Stimulated activated naive B cell treated with anti-CD40 and anti-IgM and Interleukin-4, amounts not matched to agents 10 μg/mL and 1 μg/mL and 100 μg/mL, for 72 hours (primary cell): ENCODE results near the gene NOC2L.
"Not testable (repeated sequence)": the region's sequence is repeated elsewhere in the genome, so short reads cannot be mapped to it uniquely, and the experiment has no call there.

Source experiments
- ATAC-seq, 2 donors: fragments of 150-1000 bp; cut with Tn5 transposase; replicated peaks; 2 replicates each; pipeline ENCODE4 v1.10.0; 2021; ENCODE audit warnings: moderate library complexity in 1 of 2
- DNase-seq: peaks from one replicate; pipeline ENCODE4 v3.0.0; 2021
- H3K27ac Mint-ChIP-seq: one replicate; pipeline ENCODE4 v1.8.0; 2022; ENCODE audit warnings: mild to moderate bottlenecking, mixed read lengths
- H3K27me3 Mint-ChIP-seq, 2 donors: one replicate each; pipeline ENCODE4 v1.8.0; 2022; ENCODE audit warnings: mixed read lengths in 2 of 2
- H3K36me3 Mint-ChIP-seq, 2 donors: one replicate each; pipeline ENCODE4 v1.8.0; 2022; ENCODE audit warnings: mixed read lengths in 2 of 2, mild to moderate bottlenecking in 1 of 2
- H3K4me1 Mint-ChIP-seq, 2 donors: one replicate each; pipeline ENCODE4 v1.8.0; 2022; ENCODE audit warnings: mixed read lengths in 2 of 2, mild to moderate bottlenecking in 1 of 2
- H3K4me3 Mint-ChIP-seq, 2 donors: one replicate each; pipeline ENCODE4 v1.8.0; 2022; ENCODE audit warnings: mild to moderate bottlenecking in 2 of 2, mixed read lengths in 2 of 2, moderate library complexity in 1 of 2
- H3K9me3 Mint-ChIP-seq, 2 donors: one replicate each; pipeline ENCODE4 v1.8.0; 2022; ENCODE audit warnings: mixed read lengths in 2 of 2, mild to moderate bottlenecking in 1 of 2

NOC2L gene

GRCh38 chr1:952201-952600, 6.9 kb downstream of the NOC2L start:
- ATAC-seq (no peak), DNase-seq (no peak)
- Mint-ChIP-seq H3K4me3 (no peak overlapping the region), H3K36me3 (peaks cover 70 to 83% of the 10 kb centered on the region in 2 donors), H3K27ac (no peak overlapping the region), H3K9me3 (no peaks in the 10 kb centered on the region), H3K27me3 (no peaks in the 10 kb centered on the region), H3K4me1 (peaks cover 14 to 27% of the 10 kb centered on the region in 2 donors)

GRCh38 chr1:951364-951763, 7.7 kb downstream of the NOC2L start:
- Mint-ChIP-seq H3K27me3 (no peaks in the 10 kb centered on the region), H3K9me3 (no peaks in the 10 kb centered on the region), H3K36me3 (peaks cover 71 to 84% of the 10 kb centered on the region in 2 donors), H3K4me3 (no peak overlapping the region), H3K4me1 (peaks cover 10 to 18% of the 10 kb centered on the region in 2 donors), H3K27ac (no peak overlapping the region)
- DNase-seq (no peak), ATAC-seq (no peak)

GRCh38 chr1:950881-951280, 8.2 kb downstream of the NOC2L start:
- Mint-ChIP-seq H3K36me3 (peaks cover 74 to 85% of the 10 kb centered on the region in 2 donors), H3K27ac (no peak overlapping the region), H3K4me1 (peaks cover 10 to 16% of the 10 kb centered on the region in 2 donors), H3K4me3 (no peak overlapping the region), H3K9me3 (no peaks in the 10 kb centered on the region), H3K27me3 (no peaks in the 10 kb centered on the region)
- DNase-seq (no peak), ATAC-seq (no peak)

- Mint-ChIP-seq H3K9me3 (no peaks in the 10 kb centered on the region), H3K27me3 (no peaks in the 10 kb centered on the region), H3K27ac (no peak overlapping the region), H3K4me3 (no peak overlapping the region), H3K4me1 (peaks cover 8 to 15% of the 10 kb centered on the region in 2 donors), H3K36me3 (peaks cover 74 to 88% of the 10 kb centered on the region in 2 donors)
- ATAC-seq (no peak), DNase-seq (no peak)
These were observed 8.8 kb downstream of the NOC2L start for GRCh38 chr1:950268-950667.

GRCh38 chr1:947958-948357, 11.1 kb downstream of the NOC2L start:
- no peak overlapping the region for H3K27ac Mint-ChIP-seq
- no peaks in the 10 kb centered on the region for H3K9me3 Mint-ChIP-seq
- peaks cover 66 to 79% of the 10 kb centered on the region in 2 donors for H3K36me3 Mint-ChIP-seq
- peaks cover 6 to 9% of the 10 kb centered on the region in 2 donors for H3K4me1 Mint-ChIP-seq
- no peak overlapping the region for H3K4me3 Mint-ChIP-seq
- DNase-seq (no peak), ATAC-seq (no peak)
- peaks cover 0 to 5% of the 10 kb centered on the region in 2 donors for H3K27me3 Mint-ChIP-seq

- not testable (repeated sequence) for H3K27ac Mint-ChIP-seq, H3K9me3 Mint-ChIP-seq, ATAC-seq, H3K27me3 Mint-ChIP-seq, H3K4me3 Mint-ChIP-seq, DNase-seq
- Mint-ChIP-seq H3K4me1 (peaks cover 4 to 10% of the 10 kb centered on the region in 2 donors), H3K36me3 (peaks cover 63 to 73% of the 10 kb centered on the region in 2 donors)
These were observed 12.2 kb downstream of the NOC2L start for GRCh38 chr1:946811-947210.

GRCh38 chr1:945688-946556, 13.1 kb downstream of the NOC2L start:
- H3K27me3 Mint-ChIP-seq: peaks cover 6 to 12% of the 10 kb centered on the region in 2 donors
- no peak overlapping the region for H3K27ac Mint-ChIP-seq
- H3K4me3 Mint-ChIP-seq: no peak overlapping the region
- H3K9me3 Mint-ChIP-seq: no peaks in the 10 kb centered on the region
- ATAC-seq (no peak), DNase-seq (no peak)
- peaks cover 5 to 17% of the 10 kb centered on the region in 2 donors for H3K4me1 Mint-ChIP-seq
- peaks cover 56 to 64% of the 10 kb centered on the region in 2 donors for H3K36me3 Mint-ChIP-seq

GRCh38 chr1:944341-945325, 14.4 kb downstream of the NOC2L start:
- H3K9me3 Mint-ChIP-seq: no peaks in the 10 kb centered on the region
- H3K27ac Mint-ChIP-seq: no peak overlapping the region
- ATAC-seq (no peak), DNase-seq (no peak)
- H3K4me3 Mint-ChIP-seq: no peak overlapping the region
- H3K27me3 Mint-ChIP-seq: peaks cover 9 to 18% of the 10 kb centered on the region in 2 donors
- peaks cover 7 to 21% of the 10 kb centered on the region in 2 donors for H3K4me1 Mint-ChIP-seq
- H3K36me3 Mint-ChIP-seq: peaks cover 48 to 51% of the 10 kb centered on the region in 2 donors

GRCh38 chr1:943545-944340, 15.3 kb downstream of the NOC2L start:
- no peak for DNase-seq
- no peak for ATAC-seq
- Mint-ChIP-seq H3K36me3 (peaks cover 39 to 42% of the 10 kb centered on the region in 2 donors), H3K9me3 (no peaks in the 10 kb centered on the region), H3K4me1 (peaks cover 10 to 26% of the 10 kb centered on the region in 2 donors), H3K4me3 (no peak overlapping the region), H3K27ac (no peak overlapping the region), H3K27me3 (peaks cover 16 to 27% of the 10 kb centered on the region in 2 donors)

GRCh38 chr1:942864-943533, 16.1 kb downstream of the NOC2L start:
- Mint-ChIP-seq H3K27ac (no peak overlapping the region), H3K9me3 (no peaks in the 10 kb centered on the region), H3K4me1 (peaks cover 12 to 26% of the 10 kb centered on the region in 2 donors), H3K36me3 (peaks cover 34 to 35% of the 10 kb centered on the region in 2 donors), H3K4me3 (no peak overlapping the region), H3K27me3 (peaks cover 23 to 35% of the 10 kb centered on the region in 2 donors)
- DNase-seq (no peak), ATAC-seq (no peak)

- ATAC-seq (peak; percentile 4 to 11), DNase-seq (no peak)
- Mint-ChIP-seq H3K4me1 (peaks cover 14 to 26% of the 10 kb centered on the region in 2 donors), H3K9me3 (no peaks in the 10 kb centered on the region), H3K27me3 (peaks cover 28 to 39% of the 10 kb centered on the region in 2 donors), H3K27ac (no peak overlapping the region), H3K36me3 (peaks cover 28 to 29% of the 10 kb centered on the region in 2 donors), H3K4me3 (peak overlapping the region in 1 of 2 donors; percentile 6)
These were observed 16.6 kb downstream of the NOC2L start for GRCh38 chr1:942411-942821.

GRCh38 chr1:941588-942383, 17.3 kb downstream of the NOC2L start:
- peak overlapping the region; percentile 75 to 80 for H3K4me3 Mint-ChIP-seq
- H3K9me3 Mint-ChIP-seq: no peaks in the 10 kb centered on the region
- peaks cover 14 to 26% of the 10 kb centered on the region in 2 donors for H3K4me1 Mint-ChIP-seq
- peak overlapping the region; percentile 80 for H3K27ac Mint-ChIP-seq
- peaks cover 23 to 24% of the 10 kb centered on the region in 2 donors for H3K36me3 Mint-ChIP-seq
- H3K27me3 Mint-ChIP-seq: peaks cover 34 to 43% of the 10 kb centered on the region in 2 donors
- ATAC-seq (peak; percentile 38), DNase-seq (no peak)
